HG02885 (cell line): ENCODE measurements around the gene TENM4.
A peak's percentile ranks its signal among the peaks of the same experiment; 100 is the strongest.

Experiments used
- ATAC-seq: cut with Tn5 transposase; IDR thresholded peaks from one replicate; pipeline ENCODE4 v1.9.1; 2021; ENCODE audit warnings: mild to moderate bottlenecking; ENCODE audit not compliant: unreplicated experiment, poor library complexity

The TENM4 gene

GRCh38 chr11:79047980-79048379, 392.9 kb downstream of the TENM4 start:
- no peak for ATAC-seq

- ATAC-seq: no peak
Observed at GRCh38 chr11:79047321-79047720, 393.5 kb downstream of the TENM4 start.

GRCh38 chr11:79046366-79046765, 394.5 kb downstream of the TENM4 start:
- no peak for ATAC-seq

GRCh38 chr11:79045800-79046304, 395.0 kb downstream of the TENM4 start:
- no peak for ATAC-seq

DNA sequence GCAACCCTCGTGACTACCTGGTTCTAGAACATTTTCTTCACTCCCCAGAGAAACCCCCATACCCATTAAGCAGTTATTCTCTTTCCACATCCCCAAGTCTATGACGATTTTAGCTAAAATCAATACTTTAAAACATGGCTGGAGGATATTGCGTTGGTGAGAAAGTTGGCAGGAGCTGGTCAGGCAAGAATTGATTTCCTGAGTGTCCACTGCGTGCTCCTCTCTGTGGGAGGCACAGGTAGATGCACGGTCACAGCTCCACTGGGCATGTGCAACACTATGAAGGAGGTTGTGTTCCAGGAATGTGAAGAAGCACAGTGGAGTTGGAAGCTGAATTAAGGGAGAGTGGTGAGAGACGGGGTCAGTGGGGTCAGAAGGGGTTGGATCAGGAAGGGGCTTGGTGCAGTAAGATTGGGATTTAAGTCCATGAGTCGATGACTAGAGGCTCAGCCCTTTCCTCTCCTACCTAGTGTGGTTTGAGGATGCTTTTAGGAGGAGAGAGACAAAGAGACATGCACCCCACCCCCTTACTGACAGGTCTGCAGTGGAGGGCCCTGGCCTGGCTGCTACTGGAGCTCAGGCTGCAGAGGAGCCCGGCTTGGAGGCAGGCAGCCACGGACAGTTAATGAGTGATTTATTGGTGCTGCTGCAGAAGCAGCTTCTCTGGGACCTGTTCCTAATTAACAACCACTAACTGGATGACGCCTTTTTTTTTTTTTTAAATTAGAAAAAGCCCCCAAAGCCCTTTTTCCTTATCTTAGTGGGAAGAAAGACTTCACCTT, 395.6 kb downstream of the TENM4 start:
- no peak for ATAC-seq

- ATAC-seq: no peak
Observed at GRCh38 chr11:79044201-79044600, 396.6 kb downstream of the TENM4 start.

DNA sequence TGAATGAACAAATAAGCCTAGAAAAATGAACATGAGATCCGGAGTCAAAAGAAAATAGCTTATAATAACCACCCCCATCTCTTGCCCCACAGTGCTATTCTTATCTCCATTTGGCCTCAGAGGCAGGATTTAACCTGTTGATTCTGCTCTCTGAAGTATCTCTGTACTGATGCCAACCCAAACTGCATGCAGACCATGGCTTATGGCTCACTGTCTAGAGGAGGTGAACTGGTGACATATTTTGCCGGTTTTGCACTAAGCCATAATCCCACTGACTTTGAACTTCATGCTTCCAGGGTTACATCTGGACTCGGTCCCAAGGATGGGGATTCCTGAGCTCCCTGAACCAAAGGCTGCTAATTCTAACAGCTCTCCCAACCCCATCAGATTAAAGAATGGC, 397.1 kb downstream of the TENM4 start:
- ATAC-seq: no peak

- ATAC-seq: no peak
Observed at GRCh38 chr11:79042824-79043223, 398.0 kb downstream of the TENM4 start.

DNA sequence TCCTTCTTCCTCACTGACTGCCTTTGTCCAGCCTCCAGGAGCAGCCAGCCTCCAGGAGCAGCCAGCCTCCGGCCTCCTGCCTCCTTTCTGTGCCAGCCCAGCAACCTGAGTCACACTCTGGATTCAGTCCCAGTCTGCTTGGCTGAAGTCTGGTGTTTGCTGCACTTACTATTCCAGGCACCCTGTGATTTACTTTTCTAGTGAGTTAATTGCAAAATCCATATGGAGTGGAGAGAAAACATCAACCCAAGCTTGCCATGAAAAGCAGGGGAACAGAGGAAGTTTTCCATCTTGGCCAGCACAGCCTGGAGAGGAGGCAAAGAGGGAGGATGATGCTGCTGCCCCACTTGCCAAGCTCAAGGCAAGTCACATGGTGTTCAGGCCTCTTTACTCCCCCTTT, 400.5 kb downstream of the TENM4 start:
- no peak for ATAC-seq

GRCh38 chr11:79039122-79039521, 401.7 kb downstream of the TENM4 start:
- no peak for ATAC-seq

GRCh38 chr11:79035881-79036280, 404.9 kb downstream of the TENM4 start:
- no peak for ATAC-seq

- ATAC-seq: no peak
Observed at GRCh38 chr11:79033833-79034232, 407.0 kb downstream of the TENM4 start.

- ATAC-seq: no peak
Observed at GRCh38 chr11:79030448-79030847, 410.4 kb downstream of the TENM4 start.

GRCh38 chr11:79028225-79028624, 412.6 kb downstream of the TENM4 start:
- no peak for ATAC-seq

DNA sequence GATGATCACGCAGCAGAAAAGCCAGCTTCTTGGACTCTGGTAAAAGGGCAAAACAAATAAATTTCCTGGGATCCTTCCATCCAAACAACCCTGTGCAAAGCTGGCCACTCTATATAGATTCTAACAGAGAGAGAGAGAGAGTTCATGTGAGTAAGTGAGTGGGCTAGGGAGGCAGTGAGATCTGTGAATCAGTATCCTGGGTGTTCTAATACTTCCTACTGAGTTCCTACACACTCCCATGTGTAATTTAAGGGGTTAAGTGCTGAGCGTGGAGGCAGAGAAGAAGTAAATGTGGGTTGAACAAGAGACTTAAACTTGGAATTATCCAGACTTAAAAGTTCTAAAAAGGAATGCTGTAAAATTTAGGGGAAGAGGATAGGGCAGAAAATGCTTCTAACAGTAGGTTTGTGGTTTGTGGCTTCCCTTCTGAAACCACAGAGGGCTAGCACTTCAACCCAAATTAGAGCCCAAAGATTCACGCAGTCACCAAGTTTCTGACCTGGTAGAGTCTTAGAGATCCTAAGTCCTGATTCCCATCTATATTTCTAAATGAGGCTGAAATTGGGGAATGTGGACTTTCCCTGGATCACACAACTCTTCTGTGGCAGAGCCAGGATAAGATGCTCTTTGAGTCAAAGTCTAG, 413.9 kb downstream of the TENM4 start:
- ATAC-seq: peak; percentile 89

GRCh38 chr11:79025622-79026021, 415.2 kb downstream of the TENM4 start:
- no peak for ATAC-seq

GRCh38 chr11:79025097-79025496, 415.7 kb downstream of the TENM4 start:
- no peak for ATAC-seq

GRCh38 chr11:79022265-79022664, 418.6 kb downstream of the TENM4 start:
- ATAC-seq: no peak

DNA sequence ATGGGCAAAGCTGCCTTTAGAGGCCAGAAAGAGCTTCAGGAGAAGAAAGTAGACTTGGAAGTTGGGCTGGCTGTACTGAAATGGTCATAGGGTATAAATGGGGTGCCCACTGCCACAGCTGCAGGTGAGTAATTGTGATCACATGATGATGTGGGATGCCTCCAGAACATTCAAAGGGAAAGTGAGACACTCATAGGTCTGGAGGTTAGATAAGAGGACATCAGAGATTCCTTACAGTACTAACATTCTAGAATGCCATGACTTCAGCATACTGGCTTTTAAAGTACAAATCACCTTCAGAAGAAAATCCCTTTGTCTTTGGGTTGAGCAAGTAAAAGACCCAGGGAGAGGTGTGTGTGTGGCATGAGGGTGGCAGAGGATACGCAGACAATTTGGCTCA, 419.2 kb downstream of the TENM4 start:
- ATAC-seq: no peak

- ATAC-seq: no peak
Observed at GRCh38 chr11:79019975-79020374, 420.9 kb downstream of the TENM4 start.

DNA sequence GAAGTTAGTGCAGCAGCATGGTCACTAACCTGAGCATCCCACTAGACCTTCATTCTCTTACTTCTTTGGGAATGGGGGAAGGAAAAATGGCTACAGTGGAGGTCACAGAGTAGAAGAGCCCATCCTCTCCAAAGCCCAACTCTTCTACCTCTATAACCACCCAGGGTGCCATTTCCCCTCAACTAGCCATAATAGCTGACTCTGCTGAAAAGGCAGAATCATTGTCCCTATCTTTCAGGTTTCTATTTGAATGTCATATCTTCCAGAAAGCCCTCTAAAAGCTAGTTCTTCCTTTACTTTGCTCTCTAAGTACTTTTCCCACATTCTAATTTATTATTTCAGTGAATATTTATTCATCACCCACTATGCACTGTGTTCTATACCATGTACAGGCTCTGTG, 421.6 kb downstream of the TENM4 start:
- ATAC-seq: no peak

- ATAC-seq: no peak
Observed at GRCh38 chr11:79018371-79018849, 422.4 kb downstream of the TENM4 start.
